ENCODE data around the gene CPNE4.

DNA sequence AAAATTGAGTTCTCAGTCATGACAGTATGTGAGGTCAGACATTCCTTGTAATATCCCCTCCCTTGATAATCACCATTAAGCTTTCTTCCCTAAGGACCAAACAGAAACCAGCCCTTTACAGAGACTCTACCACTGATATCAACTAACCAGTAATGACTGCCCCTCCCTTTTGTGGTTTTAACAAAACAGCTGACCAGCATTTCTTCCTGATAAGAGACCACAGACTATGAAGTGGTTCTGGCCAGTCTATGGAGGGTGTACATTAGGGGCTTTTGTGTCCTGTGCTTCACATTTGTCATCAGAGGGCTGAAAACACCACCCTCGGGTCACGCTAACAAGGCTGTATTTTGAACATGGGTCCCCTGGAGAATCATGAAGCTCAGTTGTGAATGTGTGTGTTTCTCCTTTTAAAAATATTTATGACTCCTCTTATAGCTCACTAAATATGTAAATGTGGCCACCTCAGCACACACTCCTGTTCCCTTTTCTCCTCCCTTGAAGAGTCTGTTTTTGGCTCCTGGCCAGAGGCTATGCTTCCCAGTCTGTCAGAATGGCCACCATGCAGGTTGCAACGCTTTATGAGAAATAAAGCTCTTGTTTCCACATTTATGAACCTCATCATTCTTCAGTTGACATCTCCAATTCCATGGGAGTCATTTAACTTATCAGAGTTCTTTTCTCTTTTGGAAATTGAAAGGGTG lies 239.3 kb downstream of the CPNE4 start:
- TF ChIP-seq, protein P1, sequence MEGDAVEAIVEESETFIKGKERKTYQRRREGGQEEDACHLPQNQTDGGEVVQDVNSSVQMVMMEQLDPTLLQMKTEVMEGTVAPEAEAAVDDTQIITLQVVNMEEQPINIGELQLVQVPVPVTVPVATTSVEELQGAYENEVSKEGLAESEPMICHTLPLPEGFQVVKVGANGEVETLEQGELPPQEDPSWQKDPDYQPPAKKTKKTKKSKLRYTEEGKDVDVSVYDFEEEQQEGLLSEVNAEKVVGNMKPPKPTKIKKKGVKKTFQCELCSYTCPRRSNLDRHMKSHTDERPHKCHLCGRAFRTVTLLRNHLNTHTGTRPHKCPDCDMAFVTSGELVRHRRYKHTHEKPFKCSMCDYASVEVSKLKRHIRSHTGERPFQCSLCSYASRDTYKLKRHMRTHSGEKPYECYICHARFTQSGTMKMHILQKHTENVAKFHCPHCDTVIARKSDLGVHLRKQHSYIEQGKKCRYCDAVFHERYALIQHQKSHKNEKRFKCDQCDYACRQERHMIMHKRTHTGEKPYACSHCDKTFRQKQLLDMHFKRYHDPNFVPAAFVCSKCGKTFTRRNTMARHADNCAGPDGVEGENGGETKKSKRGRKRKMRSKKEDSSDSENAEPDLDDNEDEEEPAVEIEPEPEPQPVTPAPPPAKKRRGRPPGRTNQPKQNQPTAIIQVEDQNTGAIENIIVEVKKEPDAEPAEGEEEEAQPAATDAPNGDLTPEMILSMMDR (IDR thresholded peaks at IDR 0.05): no peak
- no peak for TF ChIP-seq POLR2A (IDR thresholded peaks at IDR 0.05)
